Keratinocyte (primary cell): ENCODE data around the gene PHLPP1. TPM values are rescaled to one million over a fixed set of nuclear protein-coding genes. Genes with fewer than 3 reads are reported as not detected.

Experiments
- DNase-seq: peaks from one replicate; pipeline ENCODE4 v3.0.0-alpha.2; 2011; ENCODE audit warnings: low read depth, missing footprints, low spot score
- FAIRE-seq: peaks from 2 replicates; lab custom pipeline; 2011; peaks lifted over from hg19 to GRCh38; lab: Jason Lieb, UNC
- H2AFZ ChIP-seq: 2 replicates; pipeline ENCODE4 v1.6.0; 2012; ENCODE audit warnings: low read length, control low read depth, inconsistent platforms; ENCODE audit not compliant: control insufficient read depth
- H3K27ac ChIP-seq: 2 replicates; pipeline ENCODE4 v1.5.1; 2011; ENCODE audit warnings: low read length; ENCODE audit not compliant: control insufficient read depth, insufficient read depth
- H3K27me3 ChIP-seq: 3 replicates; pipeline ENCODE4 v1.6.0; 2011; ENCODE audit warnings: low read length; ENCODE audit not compliant: control insufficient read depth, insufficient read depth; ENCODE audit errors: extremely low read depth
- H3K36me3 ChIP-seq, 2 experiments: 2 replicates in 1 of 2; 3 replicates in 1 of 2; pipeline ENCODE4 v1.5.1; 2011; ENCODE audit warnings: low read length in 2 of 2, mild to moderate bottlenecking in 1 of 2; ENCODE audit not compliant: control insufficient read depth in 2 of 2, insufficient read depth in 2 of 2; ENCODE audit errors: extremely low read depth in 1 of 2
- H3K4me1 ChIP-seq: 3 replicates; pipeline ENCODE4 v1.5.1; 2011; ENCODE audit warnings: low read length; ENCODE audit not compliant: control insufficient read depth, insufficient read depth; ENCODE audit errors: extremely low read depth
- H3K4me2 ChIP-seq: 3 replicates; pipeline ENCODE4 v1.6.0; 2011; ENCODE audit warnings: low read depth, low read length; ENCODE audit not compliant: control insufficient read depth, insufficient read depth; ENCODE audit errors: extremely low read depth
- H3K4me3 ChIP-seq, 3 experiments: fragments of 200-600 bp in 1 of 3; sonication (generic) in 1 of 3; 2 replicates in 2 of 3; 3 replicates in 1 of 3; pipeline ENCODE4 v1.5.1; 2011 to 2016; ENCODE audit warnings: low read length in 3 of 3, mild to moderate bottlenecking in 3 of 3, control low read depth in 2 of 3, inconsistent platforms in 1 of 3, low read depth in 1 of 3, mixed read lengths in 1 of 3, mixed run types in 1 of 3, moderate library complexity in 1 of 3; ENCODE audit not compliant: control insufficient read depth in 2 of 3, insufficient read depth in 2 of 3; ENCODE audit errors: extremely low read depth in 1 of 3
- H3K79me2 ChIP-seq: 2 replicates; pipeline ENCODE4 v1.6.0; 2012; ENCODE audit warnings: low read length; ENCODE audit not compliant: control insufficient read depth, insufficient read depth
- H3K9ac ChIP-seq: 3 replicates; pipeline ENCODE4 v1.6.0; 2011; ENCODE audit warnings: low read length; ENCODE audit not compliant: control insufficient read depth, insufficient read depth; ENCODE audit errors: extremely low read depth
- H3K9me1 ChIP-seq: 3 replicates; pipeline ENCODE4 v1.6.0; 2011; ENCODE audit warnings: low read length; ENCODE audit not compliant: control insufficient read depth, insufficient read depth; ENCODE audit errors: extremely low read depth
- H3K9me3 ChIP-seq: 2 replicates; pipeline ENCODE4 v1.5.1; 2012; ENCODE audit warnings: low read depth, low read length; ENCODE audit not compliant: control insufficient read depth
- H4K20me1 ChIP-seq: 3 replicates; pipeline ENCODE4 v1.6.0; 2011; ENCODE audit warnings: low read length; ENCODE audit not compliant: control insufficient read depth, insufficient read depth; ENCODE audit errors: extremely low read depth
- EZH2 ChIP-seq: IDR thresholded peaks from one replicate; pipeline ENCODE4 v1.6.1; 2012; ENCODE audit warnings: inconsistent platforms, mild to moderate bottlenecking, low read length, moderate library complexity
- dilution Hi-C: fragments of 300-500 bp; cut with MboI; formaldehyde crosslinking; loops from one replicate; pipeline ENCODE4 v1.7.0; 2020; ENCODE audit warnings: low sequenced_read_pairs; ENCODE audit not compliant: extremely low pct_ligation_motif_present
- polyA plus RNA-seq, 5 experiments: library from polyadenylated mRNA; depleted of rRNA in 3 of 5; stranded (reverse) in 3 of 5; stranded (forward) in 1 of 5; unstranded in 1 of 5; fragments of >200 nt; gene quantifications; 1 replicate in 1 of 5; 2 replicates in 3 of 5; 3 replicates in 1 of 5; pipeline versions ENCODE4 v1.2.1 to v1.2.3, GENCODE V29; 2011 to 2012; ENCODE audit warnings: missing spikeins in 2 of 5, low read depth in 1 of 5, low replicate concordance in 1 of 5
- TF ChIP-seq, protein P1 (sequence below), 3 experiments: IDR thresholded peaks in 1 of 3; conservative IDR thresholded peaks in 1 of 3; optimal IDR thresholded peaks in 1 of 3; 2 replicates in 2 of 3; 3 replicates in 1 of 3; pipeline versions ENCODE3 to v1.5.1; 2011; ENCODE audit warnings: low read length in 3 of 3, mild to moderate bottlenecking in 3 of 3, moderate library complexity in 2 of 3, control low read depth in 1 of 3, inconsistent platforms in 1 of 3; ENCODE audit not compliant: insufficient read depth in 2 of 3; ENCODE audit errors: extremely low read depth in 1 of 3

Gene PHLPP1
- polyA plus RNA-seq, 1 donor (not counting 4 experiments of a cell fraction or from before 2014, with no cell fraction given): 8.4 TPM

DNA sequence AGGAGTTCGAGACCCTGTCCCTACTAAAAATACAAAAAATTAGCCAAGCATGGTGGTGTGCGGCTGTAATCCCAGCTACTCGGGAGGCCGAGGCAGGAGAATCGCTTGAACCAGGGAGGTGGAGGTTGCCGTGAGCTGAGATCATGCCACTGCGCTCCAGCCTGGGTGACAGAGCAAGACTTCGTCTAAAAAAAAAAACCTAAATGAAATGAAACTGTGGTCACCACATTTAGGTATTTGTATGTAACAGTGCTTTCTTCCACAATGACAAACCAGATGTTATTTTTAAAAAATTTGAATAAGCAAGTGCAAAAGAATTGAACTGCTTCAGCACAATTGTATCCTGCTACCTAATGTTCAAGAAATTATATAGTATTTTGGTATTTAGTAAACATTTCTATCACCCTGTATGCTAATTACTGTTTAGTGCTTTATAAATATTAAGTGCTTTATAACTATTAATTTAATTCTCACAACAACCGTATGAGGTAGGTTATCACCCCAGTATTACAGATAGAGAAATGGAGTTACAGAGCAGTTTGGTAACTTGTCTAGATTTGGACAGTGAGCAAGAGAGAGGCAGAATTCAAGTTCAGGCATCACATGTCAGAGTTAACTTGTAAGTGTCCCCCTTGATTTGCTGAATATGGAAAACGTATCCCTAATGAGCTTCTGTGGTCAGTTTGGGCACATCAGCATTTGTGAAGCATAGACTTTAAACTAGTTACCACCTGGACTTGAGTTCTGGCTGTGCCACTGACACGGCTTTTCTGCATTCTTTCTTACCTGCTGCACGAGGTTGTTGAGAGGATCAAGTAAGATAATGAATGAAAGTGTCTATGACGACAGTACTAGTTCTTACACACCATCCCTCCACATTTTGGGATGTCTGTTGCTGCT, 14.4 kb downstream of the PHLPP1 start:
- H4K20me1 ChIP-seq: no peaks in the 10 kb centered on the region
- H3K9me3 ChIP-seq: no peaks in the 10 kb centered on the region
- DNase-seq: no peak
- H3K36me3 ChIP-seq: no peaks in the 10 kb centered on the region
- no peak overlapping the region for H2AFZ ChIP-seq
- no peaks in the 10 kb centered on the region for H3K27me3 ChIP-seq
- TF ChIP-seq, protein P1, sequence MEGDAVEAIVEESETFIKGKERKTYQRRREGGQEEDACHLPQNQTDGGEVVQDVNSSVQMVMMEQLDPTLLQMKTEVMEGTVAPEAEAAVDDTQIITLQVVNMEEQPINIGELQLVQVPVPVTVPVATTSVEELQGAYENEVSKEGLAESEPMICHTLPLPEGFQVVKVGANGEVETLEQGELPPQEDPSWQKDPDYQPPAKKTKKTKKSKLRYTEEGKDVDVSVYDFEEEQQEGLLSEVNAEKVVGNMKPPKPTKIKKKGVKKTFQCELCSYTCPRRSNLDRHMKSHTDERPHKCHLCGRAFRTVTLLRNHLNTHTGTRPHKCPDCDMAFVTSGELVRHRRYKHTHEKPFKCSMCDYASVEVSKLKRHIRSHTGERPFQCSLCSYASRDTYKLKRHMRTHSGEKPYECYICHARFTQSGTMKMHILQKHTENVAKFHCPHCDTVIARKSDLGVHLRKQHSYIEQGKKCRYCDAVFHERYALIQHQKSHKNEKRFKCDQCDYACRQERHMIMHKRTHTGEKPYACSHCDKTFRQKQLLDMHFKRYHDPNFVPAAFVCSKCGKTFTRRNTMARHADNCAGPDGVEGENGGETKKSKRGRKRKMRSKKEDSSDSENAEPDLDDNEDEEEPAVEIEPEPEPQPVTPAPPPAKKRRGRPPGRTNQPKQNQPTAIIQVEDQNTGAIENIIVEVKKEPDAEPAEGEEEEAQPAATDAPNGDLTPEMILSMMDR (optimal IDR thresholded peaks at IDR 0.05 in 1 of 3, IDR thresholded peaks at IDR 0.05 in 1 of 3, conservative IDR thresholded peaks at IDR 0.05 in 1 of 3; ENCODE audit: extremely low read depth in 1 of 3, insufficient read depth in 2 of 3, low read length in 3 of 3): no peak
- TF ChIP-seq EZH2: no peak
- H3K4me3 ChIP-seq: no peak overlapping the region
- peak; percentile 36 for FAIRE-seq
- H3K4me2 ChIP-seq: no peak overlapping the region
- H3K27ac ChIP-seq: no peak overlapping the region
- H3K79me2 ChIP-seq: peaks cover 17% of the 10 kb centered on the region
- dilution Hi-C loops: no loop called here
- H3K9me1 ChIP-seq: no peaks in the 10 kb centered on the region
- no peaks in the 10 kb centered on the region for H3K4me1 ChIP-seq
- H3K9ac ChIP-seq: no peak overlapping the region

DNA sequence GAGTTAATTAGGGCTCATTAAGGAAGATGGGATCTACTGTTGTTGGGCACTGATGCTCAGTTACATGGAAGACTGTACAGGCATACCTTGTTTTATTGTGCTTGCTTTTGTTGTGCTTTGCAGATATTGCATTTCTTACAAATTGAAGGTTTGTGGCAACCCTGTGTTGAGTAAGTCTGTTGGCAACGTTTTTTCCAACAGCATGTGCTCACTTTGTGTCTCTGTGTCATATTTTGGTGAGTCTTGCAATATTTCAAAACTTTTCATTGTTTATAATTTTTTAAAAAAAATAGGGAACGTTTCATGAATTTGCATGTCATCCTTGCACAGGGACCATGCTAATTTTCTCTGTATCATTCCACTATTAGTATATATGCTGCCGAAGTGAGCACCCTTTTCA, 15.6 kb downstream of the PHLPP1 start:
- Histone ChIP-seq H3K27ac (no peak overlapping the region), H3K27me3 (no peaks in the 10 kb centered on the region), H3K36me3 (no peaks in the 10 kb centered on the region), H3K4me3 (no peak overlapping the region), H3K4me1 (no peaks in the 10 kb centered on the region), H4K20me1 (no peaks in the 10 kb centered on the region), H3K9me3 (no peaks in the 10 kb centered on the region), H3K9ac (no peak overlapping the region), H3K9me1 (no peaks in the 10 kb centered on the region), H2AFZ (no peak overlapping the region), H3K4me2 (no peak overlapping the region), H3K79me2 (peaks cover 15% of the 10 kb centered on the region)
- dilution Hi-C loops: no loop called here
- TF ChIP-seq, protein P1 (optimal IDR thresholded peaks at IDR 0.05 in 1 of 3, IDR thresholded peaks at IDR 0.05 in 1 of 3, conservative IDR thresholded peaks at IDR 0.05 in 1 of 3; ENCODE audit: extremely low read depth in 1 of 3, insufficient read depth in 2 of 3, low read length in 3 of 3): no peak
- TF ChIP-seq EZH2: no peak
- DNase-seq: no peak
- no peak for FAIRE-seq
